Activated T-cell treated with anti-CD3 and anti-CD28 coated beads for 1 hour (primary cell): Measurements from ENCODE around the gene SLC25A22.

ENCODE experiments used
- DNase-seq: peaks from one replicate; pipeline ENCODE4 v3.0.0-alpha.2; 2020; ENCODE audit warnings: low read depth

SLC25A22 gene

GRCh38 chr11:746289-747157, 51.6 kb downstream of the SLC25A22 start:
- no peak for DNase-seq

GRCh38 chr11:745428-745827, 52.7 kb downstream of the SLC25A22 start:
- no peak for DNase-seq

GRCh38 chr11:742571-743201, 55.4 kb downstream of the SLC25A22 start:
- no peak for DNase-seq

GRCh38 chr11:742156-742546, 55.9 kb downstream of the SLC25A22 start:
- DNase-seq, result no peak
